GM19452 (cell line): ENCODE results near the gene FAM171A1.
"Not testable (repeated sequence)": the region's sequence is repeated elsewhere in the genome, so short reads cannot be mapped to it uniquely, and the experiment has no call there.

Experiments used
- ATAC-seq: cut with Tn5 transposase; IDR thresholded peaks from one replicate; pipeline ENCODE4 v1.9.1; 2021; ENCODE audit not compliant: unreplicated experiment

The FAM171A1 gene

DNA sequence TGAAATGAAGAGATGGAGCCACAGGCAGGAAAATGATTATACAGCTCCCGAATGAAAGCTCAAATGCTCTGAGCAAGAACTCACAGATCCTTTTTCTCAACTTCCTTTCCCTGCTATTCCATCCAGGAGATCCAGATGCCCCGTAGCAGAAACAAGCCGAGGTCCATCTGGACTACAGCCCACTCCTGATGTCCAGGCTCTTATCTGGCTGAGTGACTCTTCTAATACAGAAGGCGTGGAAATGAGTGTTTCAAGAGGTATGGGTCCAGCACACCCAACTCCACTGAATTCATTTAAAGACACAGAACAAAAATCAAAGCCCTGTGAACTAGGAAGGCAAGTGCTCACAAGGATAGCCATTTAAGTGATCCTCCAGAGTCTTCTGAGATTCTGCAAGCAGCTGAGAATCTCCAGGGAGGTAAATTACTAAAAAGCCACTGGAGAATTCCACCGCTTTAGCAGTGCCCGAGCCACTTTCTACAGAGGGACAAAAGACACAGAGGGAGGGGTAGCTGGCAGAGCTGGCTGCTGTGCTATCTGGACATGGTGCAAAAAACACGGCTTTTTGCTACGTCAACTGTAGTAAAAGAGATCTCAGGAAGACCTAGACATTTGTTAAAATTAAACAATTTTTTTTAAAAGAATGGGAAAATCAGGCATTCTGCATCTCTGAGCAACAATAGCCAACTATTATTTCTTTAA lies 24.5 kb downstream of the FAM171A1 start:
- ATAC-seq, result no peak

- ATAC-seq, result no peak
Measured at GRCh38 chr10:15345450-15345849, 25.6 kb downstream of the FAM171A1 start.

GRCh38 chr10:15344876-15345285 lies 26.2 kb downstream of the FAM171A1 start:
- no peak for ATAC-seq

DNA sequence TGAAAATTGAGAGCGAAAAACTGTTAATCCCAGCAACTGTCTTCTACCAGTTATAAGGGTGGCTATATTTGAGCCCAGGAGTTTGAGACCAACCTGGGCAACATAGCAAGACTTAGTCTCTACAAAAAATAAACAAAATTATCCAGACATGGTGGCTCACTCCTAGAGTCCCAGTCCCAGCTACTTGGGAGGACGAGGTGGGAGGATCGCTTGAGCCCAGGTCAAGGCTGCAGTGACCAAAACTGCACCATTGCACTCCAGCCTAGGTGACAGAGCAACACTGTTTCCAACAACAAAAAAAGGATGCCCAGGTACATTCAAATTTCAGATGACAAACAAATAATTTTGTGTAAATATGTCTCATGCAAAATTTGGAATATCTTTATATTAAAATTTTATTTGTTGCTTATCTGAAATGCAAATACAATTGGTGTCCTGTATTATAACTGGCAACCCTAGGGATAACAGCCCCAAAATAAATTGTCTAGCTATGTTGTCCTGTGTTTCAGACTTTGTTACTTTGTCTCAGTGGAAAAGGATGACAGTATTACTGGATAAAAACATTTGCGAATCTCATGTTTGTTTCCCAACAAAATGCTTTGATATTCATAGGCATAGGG lies 26.7 kb downstream of the FAM171A1 start:
- ATAC-seq, result no peak

- ATAC-seq, result no peak
Measured at GRCh38 chr10:15342970-15343369, 28.1 kb downstream of the FAM171A1 start.

DNA sequence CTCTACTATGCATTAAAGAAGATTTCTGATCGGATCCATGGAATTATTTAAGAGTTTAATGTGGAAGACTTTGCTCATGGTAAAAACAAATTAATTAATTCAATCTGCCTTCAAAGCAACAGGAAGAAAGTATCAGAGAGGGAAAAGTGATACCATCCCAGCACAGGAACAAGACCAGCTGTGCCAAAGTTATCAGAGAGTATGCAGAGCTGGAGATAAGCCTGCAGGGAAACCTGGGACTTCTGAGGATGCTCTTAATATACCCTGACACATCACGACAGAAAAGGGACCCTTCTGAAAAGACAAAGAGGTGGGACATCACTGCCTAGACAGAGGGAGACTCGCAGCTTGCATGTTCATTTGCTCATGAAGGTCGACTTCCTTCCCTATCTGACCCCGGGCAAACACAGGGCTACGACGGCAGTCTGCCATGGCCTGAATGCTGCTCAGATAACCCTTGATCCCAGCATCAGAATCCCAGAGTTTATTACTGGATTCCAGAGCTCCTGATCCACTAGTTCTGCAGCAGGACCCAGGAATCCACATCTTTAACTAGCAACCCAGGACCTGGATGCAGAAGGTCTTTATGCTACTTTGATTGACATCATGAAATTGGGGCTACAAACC lies 29.5 kb downstream of the FAM171A1 start:
- no peak for ATAC-seq

DNA sequence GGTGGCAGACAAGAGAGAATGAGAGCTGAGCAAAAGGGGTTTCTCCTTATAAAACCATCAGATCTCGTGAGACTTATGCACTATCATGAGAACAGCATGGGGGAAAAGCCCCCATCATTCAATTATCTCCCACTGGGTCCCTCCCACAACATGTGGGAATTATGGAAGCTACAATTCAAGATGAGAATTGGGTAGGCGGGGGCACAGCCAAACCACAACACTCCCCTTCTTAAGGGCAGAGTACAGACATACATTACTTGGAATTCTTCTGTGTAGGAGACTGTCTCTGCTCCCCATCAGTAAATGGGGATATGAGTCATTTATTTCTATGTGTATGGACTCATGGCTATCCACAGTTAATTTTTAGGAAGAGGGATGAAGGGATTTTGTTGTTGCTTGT lies 31.2 kb downstream of the FAM171A1 start:
- no peak for ATAC-seq

DNA sequence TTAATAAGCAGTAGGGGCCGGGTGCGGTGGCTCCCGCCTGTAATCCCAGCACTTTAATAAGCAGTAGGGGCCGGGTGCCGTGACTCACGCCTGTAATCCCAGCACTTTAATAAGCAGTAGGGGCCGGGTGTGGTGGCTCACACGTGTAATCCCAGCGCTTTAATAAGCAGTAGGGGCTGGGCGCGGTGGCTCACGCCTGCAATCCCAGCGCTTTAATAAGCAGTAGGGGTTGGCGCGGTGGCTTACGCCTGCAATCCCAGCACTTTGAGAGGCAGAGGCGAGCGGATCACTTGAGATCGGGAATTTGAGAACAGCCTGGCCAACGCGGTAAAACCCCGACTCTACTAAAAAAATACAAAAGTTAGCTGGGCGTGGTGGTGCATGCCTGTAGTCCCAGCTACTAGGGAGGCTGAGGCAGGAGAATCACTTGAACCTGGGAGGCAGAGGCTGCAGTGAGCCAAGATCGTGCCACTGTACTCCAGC lies 33.6 kb downstream of the FAM171A1 start:
- not testable (repeated sequence) for ATAC-seq

GRCh38 chr10:15336211-15336610 lies 34.9 kb downstream of the FAM171A1 start:
- no peak for ATAC-seq

DNA sequence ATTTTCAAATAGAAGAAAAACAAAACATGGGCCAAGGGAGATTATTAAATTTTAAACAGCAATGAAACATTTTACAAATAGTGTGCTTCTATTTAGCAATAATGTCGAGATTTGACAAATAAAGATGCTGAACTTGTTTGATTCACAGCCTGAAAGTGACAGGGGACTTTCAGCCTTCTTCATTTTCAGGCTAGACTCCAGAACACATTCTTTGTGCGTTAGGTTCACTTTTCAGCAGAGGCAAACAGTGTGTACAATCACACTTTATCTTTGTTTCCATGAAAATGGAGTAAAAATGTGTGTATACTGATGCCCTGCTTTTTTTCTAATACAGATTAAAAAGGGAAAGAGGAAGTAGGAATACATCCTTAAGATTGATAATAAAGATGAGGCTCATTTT lies 35.6 kb downstream of the FAM171A1 start:
- no peak for ATAC-seq

DNA sequence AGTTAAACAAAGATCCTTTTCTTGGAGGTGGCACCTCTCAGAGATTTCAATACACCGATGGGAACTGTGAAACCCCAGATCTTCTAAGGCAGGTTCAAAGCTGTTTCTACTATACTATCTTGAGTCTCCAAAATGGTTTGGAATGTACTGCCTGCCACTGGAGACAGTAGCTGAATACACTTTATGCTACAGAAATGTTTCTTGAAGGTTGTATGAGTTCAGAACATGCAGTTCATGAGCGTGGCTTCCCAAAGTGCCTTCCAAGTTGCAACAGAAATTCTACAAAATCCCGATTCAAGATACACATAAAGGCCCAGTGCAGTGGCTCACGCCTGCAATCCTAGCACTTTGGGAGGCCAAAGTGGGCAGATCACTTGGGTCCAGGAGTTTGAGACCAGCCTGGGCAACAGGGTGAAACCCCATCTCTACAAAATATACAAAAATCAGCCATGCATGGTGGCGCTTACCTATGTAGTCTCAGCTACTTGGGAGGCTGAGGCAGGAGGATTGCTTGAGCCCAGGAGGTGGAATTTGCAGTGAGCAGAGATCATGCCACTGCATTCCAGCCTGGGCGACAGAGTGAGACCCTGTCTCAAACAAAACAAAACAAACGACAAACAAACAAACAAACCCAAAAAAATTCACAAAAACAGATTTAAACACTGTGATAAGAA lies 36.3 kb downstream of the FAM171A1 start:
- ATAC-seq, result no peak

GRCh38 chr10:15333909-15334649 lies 37.0 kb downstream of the FAM171A1 start:
- ATAC-seq, result no peak

- not testable (repeated sequence) for ATAC-seq
Measured at GRCh38 chr10:15333181-15333580, 37.9 kb downstream of the FAM171A1 start.

GRCh38 chr10:15331461-15331860 lies 39.6 kb downstream of the FAM171A1 start:
- no peak for ATAC-seq

- ATAC-seq, result no peak
Measured at GRCh38 chr10:15329437-15329836, 41.7 kb downstream of the FAM171A1 start.

DNA sequence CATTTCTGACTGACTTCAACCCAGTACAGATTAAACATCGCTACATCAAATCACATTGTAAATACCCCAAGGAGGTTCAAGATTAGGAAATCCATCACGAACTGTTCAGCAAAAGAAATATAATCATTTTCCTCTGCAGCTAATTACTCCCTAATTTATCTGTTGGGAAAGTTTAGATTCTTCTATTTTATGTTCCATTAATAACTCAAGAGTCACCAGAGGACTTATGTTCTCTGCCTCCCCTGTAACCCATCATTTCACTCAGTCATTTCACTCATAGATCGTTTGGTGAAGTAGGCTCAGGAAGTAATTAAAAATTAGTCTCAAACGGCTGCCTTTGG lies 45.2 kb downstream of the FAM171A1 start:
- no peak for ATAC-seq

GRCh38 chr10:15325243-15325943 lies 45.7 kb downstream of the FAM171A1 start:
- ATAC-seq, result no peak

DNA sequence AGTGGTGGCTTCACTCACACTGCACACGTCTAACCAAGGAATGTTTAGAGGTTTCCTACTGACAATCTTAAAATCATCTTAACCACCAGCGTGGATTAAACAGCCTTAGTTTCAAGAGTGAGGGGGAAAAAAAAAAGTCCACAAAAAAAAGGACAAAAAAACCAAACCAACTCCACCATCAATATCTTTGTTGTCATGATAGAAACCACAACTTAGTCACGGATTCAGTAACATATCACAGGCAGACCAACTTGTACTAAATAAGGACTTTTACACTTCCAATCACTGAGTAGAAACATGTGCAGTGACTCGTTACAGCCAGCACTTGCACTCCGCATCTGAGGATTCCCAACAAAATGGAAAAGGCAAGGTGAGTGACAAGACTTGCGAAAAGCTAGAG lies 46.5 kb downstream of the FAM171A1 start:
- ATAC-seq, result no peak

DNA sequence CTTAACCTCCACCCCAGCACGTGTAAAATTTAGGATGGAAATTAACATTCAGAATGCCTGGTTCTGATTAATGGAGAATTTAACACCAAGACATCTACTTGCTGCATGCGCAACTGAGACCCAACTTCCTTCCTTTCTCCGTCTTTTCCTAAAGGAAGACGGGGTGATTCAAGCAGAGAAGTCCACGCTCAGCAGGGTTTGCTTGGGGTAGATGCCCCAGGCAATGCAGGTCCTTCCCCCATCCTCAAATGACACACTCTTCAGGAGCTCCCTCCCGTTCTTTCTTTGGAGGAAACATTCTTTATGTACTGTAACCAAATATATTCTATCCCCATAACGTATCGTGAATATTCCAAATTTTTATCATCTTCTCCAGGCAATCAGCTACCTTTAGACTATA lies 47.0 kb downstream of the FAM171A1 start:
- no peak for ATAC-seq

DNA sequence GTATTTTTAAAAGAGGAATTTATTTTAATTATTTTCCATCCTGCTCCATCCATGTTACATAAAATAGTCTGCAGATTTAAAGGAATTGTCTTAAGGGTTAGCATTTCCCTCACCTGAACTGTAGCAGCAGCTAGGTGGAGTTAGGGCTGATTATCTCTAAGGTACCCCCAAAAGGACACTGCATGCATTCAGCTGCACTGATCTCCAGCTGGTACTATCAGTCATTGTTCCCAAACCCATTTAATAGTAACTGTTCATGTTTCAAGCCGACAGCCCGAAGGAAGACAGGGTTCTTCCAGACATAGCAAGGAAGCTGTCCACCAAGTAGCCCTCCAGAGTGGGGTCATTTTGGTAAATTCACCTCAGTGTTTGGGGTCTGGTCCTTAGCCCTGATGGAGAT lies 48.7 kb downstream of the FAM171A1 start:
- no peak for ATAC-seq
